Measurements from ENCODE around the gene GSTO2.

The GSTO2 gene

DNA sequence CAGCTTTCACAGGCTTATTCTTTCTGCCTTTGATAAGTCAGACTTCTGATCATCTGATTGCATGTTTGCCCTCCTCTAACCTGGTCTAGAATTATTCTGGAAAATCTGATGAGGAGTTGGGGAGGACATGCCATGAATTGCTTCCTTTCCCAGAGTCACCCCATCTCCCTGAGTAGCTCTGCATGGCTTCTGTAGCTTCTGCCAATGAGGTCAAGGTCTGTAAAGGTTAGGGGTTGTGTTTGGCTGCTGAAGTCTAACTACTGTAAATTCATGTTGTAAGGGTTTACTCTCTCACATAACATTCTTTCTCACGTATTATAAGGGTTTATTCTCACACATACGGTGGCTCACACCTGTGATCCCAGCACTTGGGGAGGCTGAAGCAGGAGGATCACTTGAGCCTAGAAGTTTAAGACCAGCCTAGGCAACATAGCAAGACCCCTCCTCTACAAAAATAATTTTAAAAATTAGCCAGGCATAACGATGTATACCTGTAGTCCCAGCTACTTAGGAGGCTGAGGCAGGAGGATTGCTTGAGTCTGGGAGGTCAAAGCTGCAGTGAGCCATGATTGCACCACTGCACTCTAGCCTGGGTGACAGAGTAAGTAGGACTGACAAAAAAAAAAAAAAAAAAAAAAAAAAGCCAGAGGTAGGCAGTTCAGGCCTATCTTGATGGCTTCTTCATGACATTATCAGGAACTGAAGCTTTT, 10.7 kb downstream of the GSTO2 start:
- DNase-seq: no peak

DNA sequence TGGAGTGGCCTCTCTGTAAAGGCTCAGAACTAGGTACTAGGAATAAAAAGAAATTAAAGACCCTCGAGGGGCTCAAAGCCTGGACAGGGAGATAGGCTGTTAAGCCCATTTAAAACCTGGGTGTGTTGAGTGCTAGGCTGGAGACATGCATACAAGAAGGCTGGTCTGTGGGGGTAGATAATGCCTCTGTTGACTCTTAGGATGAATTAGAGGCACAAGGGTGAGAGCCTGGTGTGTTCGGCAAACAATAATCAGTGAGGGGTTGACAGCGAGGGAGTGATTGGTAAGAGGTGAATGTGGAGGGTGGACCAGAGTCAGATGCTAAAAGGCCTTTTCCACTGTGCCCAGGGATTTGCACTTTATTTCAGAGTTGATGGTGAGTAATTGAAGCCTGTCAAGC, 12.7 kb downstream of the GSTO2 start:
- DNase-seq: no peak

DNA sequence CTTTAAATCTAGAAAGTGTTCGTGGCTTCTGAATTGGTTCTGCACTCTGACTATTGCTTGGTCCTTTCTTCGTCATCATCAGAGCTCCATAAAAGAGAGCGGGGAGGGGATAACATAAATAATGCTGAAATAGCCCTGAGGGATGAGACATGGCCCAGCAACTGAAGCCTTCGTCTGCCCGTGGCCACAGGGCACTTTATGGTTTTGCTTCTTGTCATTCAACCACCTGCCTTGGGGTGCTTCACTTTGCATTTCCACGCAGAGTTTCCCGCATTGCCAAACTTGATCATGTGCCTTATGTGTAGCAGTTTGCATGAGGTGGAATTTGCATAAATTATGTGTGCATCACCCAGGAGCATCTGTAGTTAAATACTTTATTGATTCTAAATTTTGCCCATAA, 15.9 kb downstream of the GSTO2 start:
- DNase-seq: no peak

DNA sequence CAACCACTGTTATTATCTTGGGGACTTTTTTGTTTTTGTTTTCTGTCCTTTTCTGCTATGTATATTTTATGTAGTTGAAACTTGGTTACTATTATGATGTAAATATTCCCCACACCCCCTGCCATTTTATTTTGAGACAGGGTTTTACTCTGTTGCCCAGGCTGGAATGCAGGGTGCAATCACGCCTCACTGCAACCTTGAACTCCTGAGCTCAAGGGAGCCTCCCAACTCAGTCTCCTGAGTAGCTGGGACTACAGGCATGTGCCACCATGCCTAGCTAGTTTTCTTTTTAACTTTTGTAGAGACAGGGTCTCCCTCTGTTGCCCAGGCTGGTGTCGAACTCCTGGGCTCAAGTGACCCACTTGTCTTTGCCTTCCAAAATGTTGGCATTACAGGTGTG, 18.0 kb downstream of the GSTO2 start:
- DNase-seq: no peak

DNA sequence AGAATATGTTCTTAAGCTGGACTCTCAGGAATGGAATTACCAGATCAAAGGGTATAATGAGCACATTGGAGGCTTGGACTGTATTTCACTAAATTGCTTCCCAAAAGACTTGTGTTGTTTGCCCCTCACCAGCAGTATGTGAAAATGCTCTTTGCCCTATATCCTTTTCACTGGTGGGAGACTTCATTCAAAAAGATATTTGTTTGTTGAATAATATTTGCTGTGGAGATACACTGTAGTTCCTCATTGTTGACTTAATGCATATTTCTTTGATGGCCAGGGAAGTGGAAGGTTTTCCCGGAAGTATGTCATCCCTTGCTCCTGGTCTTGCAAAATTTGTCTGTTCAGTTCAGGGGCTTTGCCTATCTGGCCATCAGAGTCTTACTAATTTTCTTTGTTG, 19.4 kb downstream of the GSTO2 start:
- no peak for DNase-seq

DNA sequence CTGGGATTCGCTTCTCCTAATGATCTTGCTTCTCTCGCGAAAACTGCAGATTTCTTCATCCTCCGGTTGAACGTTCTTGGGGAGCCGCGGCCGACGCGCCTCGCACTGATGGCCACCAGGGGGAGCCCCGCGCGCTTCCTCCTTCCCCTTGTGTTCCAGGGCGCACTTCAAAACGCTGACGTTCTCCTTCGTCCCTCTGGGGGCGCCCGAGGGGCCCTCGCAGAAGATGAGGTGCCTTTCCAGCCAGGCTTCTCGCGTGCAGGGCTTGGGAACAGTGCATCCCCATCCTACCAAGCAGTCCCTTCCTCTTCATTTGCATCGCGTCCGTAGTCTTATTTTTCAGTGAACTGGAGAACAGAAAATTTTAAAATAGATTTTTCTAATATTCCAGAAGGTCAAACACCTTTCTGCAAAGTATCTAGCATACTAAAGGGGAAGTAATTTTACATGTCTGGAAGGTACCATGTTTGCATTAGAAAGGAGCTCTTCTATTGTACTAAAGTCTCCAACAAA, 22.5 kb downstream of the GSTO2 start:
- DNase-seq: peak; percentile 30 to 92 (median 79)

DNA sequence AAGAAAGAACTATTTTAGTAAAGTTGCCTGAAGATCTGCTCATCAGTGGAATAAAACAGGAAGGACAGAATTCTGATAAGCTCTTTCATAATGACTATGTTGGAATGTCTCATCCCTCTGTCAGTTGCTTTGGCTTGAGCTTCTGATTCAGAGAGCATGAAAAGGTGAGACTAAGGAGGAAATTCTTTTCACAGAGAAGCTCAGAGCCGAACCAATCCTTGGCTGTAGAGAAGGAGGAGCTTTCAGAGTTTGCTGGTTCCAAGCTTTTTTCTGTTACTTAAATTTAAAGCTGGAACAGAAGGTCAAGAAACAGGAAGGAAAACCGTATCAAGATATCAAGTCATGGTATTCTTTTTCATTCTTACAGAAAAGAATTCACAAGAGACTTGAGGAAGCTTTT, 24.0 kb downstream of the GSTO2 start:
- DNase-seq: no peak

DNA sequence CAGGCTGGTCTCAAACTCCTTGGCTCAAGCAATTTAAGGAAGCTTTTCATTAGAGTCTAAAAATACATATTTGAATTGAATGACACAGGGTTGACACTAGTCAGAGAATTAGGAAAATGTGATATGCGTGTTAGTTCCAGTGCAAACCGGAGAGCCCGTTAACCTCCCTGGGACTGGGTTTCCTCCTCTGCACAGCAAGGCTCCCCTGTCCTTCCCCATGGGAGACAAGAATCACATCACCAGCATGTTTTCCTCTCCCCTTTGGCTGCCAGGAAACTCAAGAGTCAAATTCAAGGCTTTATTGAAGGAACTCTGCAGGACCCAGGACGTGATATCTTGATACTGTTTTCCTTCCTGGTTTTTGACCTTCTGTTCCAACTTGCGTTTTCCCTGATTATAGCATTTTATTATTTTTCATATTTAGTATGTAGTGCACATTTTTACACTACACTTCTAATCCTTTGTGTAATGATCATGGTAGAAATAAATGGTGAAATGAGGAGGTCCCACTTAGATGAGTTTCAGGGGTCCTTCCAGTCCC, 24.9 kb downstream of the GSTO2 start:
- DNase-seq: no peak

DNA sequence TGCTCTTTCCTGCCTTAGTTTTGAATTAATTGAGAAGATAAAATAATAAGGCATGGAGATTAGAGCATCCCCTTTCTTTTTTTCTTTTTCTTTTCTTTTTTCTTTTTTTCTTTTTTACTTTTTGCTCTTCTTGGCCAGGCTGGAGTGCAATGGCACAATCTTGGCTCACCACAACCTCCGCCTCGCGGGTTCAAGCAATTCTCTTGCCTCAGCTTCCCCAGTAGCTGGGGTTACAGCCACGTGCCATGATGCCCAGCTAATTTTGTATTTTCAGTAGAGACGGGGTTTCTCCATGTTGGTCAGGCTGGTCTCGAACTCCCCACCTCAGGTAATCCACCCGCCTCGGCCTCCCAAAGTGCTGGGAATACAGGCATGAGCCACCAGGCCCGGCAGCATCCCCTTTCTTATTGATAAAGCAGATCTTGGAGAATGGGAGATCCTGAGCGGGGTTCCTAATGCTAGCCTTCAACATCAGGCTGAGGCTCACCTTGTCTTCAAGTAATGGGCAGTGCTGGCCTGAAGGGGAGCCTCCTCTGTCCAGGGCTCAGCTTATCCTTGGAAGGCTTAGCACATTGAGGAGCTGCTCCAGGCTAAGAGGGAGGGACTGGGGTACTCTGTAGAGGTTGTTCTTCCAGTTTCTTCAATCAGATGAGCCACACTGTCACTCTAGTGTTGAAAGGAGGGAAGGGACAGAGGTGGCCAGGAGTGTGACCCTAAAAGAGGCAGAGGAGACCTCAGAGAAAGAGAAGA, 27.9 kb downstream of the GSTO2 start:
- DNase-seq: no peak

DNA sequence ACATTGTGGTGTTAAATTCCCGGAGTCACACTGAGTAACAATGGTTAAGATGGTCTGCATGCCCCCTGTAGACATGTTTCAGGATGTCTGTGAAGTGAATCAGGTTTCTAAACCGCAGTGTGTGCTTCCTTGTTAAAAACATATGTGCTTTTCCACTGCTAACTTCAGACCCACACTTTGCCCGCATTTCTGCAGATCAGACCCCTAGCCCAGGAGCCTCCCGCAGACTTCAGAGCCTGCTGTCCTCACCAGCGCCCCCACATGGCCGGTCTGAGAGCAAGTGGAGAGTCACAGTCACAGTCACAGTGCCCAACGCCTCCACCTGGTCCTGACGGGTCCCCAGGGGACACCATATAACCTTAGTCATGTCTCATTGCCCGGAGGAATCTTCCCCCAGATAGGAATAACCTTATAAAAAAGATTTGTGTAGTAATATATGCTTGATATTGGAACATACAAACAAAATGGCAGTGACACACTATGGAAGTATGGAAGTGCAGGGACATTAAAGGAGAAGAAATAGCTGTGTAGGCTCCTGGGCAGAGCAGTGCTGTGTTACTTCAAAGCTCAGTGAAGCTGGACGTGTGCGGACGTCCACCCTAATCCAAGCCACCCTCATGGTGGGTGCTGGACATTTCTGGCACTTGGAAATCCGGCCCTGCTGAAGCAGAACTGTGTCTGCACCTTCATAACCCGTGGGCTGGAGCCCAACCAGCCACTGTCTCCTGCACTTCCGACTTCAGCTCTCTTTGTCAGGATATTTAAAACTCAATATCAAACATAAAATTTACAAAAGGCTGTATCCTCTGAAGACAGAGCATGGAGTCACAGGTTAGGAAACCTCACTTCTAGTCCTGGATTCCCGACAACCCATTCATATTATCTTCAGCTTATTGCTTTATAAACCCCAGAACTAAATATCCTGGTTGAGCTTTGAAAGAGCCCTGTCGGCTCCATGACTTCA, 29.0 kb downstream of the GSTO2 start:
- DNase-seq: no peak

DNA sequence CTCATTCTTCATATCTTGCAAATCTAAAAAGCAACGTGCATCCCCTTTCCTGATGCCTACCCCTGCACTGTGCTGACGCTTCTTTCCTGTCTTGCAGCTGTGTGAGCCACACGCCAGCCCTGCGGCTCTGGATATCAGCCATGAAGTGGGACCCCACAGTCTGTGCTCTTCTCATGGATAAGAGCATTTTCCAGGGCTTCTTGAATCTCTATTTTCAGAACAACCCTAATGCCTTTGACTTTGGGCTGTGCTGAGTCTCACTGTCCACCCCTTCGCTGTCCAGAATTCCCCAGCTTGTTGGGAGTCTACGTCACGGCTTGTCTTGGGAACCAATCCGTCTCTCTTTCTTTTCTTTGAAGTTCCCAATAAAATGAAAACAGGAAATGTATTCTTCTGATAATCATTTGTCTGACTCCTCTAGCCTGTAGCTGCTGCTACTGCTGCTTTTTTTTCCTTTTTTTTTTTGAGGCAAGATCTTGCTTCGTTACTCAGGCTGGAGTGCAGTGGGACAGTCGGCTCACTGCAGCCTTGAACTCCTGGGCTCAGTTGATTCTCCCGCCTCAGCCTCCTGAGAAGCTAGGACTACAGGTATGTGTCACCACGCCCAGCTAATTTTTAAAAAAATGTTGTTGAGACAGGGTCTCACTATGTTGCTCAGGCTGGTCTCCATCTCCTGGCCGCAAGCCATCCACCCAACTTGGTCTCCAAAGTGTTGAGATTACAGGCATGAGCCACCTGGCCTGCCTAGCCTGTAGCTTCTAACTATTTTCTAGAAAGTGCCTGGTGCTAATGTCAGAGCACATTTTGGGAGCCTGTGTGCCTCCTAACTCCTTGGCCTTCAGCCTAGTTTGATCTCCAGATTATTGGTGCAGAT, 30.3 kb downstream of the GSTO2 start:
- DNase-seq: no peak

DNA sequence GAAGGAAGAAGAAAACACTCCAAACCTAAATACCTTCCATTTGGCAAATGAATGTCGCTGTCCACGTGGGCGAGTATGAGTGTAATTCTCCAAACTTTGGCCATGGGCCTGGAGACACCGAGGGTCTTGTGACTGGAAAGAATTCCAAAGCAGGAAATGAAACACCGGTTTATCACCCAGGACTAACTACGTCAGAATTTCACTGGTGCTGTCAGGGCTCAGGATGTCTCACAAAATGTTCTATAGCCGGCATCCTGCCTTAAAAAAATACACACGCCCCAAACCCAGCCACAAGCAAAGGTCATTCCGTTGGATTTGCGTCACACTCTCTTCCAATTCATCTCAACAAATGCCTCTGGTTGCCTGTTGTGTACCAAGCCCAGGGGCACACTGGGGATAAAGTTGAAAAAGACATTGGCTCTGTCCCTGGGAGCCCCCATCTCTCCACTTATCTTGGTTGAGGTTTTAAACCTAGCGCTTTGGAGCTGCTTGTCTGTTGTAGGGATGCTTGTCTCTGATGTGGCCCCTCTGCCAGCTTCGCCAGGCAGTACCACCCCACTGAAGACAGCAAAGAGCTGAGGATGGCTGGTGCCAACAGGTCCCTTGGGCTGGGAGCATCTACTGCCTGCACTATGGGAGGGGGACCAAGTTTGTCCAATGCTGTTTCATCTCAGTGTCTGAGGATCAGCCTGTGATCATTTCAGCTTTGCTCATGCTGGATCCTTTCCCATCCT, 31.2 kb downstream of the GSTO2 start:
- peak in 4 of 58 donors; percentile 30 to 56 (median 48) for DNase-seq

DNA sequence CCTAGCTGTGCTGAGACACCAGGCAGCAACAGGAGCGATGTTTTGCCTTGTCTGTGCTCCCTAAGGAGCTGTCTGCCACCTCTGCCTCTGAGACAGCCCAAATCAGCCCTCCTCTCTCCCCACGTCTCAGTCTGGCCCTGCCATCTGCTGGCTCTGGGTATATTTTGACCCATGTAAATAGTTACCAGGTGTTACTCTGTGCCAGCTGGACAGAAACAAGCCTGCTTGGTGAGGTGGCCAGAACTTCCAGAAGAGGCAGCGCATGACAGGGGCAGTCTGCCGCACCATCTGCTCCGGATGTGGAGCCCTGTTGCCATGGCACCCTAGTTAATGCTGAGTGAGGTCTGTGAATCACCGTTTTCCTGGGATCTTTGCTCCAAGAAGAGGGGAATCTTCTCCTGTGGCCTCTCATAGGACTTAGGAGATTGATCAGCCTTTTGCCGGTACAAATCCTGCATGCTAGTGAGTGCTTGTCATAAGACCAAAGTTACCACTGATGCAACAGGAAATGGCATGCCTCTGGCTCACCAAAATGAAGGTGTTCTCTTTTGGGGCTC, 31.8 kb downstream of the GSTO2 start:
- peak in 54 of 58 donors; percentile 12 to 89 (median 52) for DNase-seq

DNA sequence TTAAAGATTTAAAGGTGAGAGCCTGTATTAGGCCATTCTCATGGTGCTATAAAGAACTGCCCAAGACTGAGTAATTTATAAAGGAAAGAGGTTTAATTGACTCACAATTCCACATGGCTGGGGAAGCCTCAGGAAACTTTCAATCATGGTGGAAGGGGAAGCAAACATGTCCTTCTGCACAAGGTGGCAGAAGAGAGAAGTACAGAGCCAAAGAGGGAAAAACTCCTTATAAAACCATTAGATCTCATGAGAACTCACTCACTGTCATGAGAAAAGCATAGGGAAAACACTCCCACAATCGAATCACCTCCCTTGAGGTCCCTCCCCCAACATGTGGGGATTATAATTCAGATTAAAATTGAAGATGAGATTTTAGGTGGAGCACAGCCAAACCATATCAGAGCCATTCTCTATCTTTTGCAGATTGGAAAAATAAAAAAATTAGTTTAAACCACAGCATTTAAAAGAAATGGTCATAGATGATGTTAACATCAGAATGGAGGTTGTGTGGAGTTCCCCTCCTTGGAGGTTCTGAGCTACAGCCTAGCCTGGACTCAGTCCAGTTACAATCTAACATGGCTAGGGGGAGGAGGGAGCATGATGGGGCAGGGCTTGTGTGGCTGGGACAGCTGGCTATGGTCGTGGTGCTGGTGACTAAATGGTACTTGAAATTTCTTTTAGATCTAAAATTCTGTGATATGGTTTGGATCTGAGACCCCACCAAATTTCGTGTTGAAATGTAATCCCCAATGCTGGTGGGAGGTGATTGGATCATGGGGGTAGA, 33.1 kb downstream of the GSTO2 start:
- DNase-seq: no peak

DNA sequence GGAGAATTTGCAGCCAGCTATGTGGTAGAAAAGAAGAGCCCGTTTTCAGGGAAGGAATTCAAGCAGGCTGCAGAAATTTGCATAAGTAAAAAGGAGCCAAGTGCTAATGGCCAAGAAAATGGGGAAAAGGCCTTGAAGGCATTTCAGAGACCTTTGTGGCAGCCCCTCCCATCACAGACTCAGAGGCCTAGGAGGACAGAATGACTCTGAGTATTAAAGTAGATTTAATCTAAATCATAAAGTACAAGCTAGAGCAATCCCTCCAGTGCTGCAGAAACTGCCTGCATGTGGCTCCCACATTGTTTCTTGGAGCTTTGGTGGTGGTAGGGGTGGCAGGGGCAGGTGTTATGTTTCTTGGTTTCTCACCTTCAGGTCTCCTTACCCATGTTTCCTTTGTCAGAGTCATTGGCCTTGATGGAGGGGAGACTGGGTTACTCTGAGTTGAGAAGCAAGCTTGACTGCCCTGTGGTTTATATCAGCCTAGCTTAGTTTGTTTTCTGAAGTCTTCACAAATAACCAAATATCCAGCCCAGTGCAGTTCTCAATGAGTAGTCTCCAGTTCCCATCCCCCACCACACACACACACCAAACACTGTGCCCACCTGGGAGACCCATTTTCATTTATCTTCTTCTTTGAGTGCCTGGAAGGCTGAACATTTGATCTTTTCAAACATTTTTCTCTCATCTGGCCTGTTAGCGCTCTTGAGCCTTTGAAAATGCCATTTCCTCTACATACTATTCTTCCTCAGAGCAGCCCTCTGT, 34.8 kb downstream of the GSTO2 start:
- no peak for DNase-seq

DNA sequence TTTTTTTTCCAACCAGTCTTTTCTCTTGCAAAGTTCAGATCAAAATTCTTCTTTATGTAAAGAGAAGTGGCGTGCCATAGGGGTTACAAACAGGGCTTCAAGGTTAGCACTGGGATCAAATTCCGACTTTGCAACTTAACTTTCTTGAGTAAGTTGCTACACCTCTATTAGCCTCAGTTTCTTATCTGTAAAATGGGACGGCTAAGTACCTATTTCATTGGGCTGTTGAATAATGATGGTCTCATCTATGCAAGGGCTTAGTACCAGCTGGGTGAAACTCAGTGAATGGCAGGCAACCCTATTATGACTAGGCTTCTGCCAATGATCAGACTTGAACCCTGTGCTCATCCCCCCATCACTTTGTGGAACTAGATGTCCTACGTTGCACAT, 35.4 kb downstream of the GSTO2 start:
- DNase-seq: no peak

DNA sequence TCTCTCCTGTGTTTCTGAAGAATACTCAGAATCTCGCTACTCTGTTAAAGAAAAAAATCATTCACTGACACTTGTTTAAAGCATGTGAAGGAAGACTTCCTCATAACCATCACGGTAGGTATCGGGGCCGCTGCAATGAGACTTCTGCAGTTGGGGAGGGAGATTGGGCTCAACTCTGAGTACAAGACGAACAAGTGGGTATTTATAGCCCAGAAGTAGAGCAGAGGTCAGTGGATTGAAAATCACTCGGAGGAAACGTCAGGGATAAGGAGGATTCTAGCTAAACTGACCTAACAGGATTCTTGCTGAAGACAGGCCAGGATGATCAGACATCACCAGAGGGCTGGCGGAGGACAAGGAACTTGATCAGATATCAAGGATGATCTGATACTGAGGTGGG, 35.9 kb downstream of the GSTO2 start:
- DNase-seq: no peak

DNA sequence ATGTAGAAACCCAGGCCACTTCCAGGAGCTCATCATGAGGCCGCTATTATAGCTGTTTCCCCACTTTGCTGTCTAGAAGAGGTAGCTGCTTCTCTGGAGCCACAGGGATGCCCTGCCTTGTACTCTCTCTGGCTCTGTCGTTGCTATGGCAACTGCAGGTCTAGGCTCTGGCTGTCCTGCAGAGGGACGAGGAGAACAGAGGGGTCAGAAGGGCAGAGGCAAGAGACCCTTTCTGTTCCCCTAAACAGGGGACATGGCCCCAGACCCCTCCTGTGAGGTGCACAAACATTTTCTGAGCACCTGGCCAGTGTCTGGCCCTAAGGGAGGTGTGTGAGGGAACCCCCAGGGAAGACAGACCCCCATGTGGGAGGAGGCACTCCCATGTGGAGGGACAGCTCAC, 37.9 kb downstream of the GSTO2 start:
- DNase-seq: no peak

Data from anterior cingulate cortex (tissue), 58 donors.